ENCODE data around the gene ADAM30.

Gene ADAM30

GRCh38 chr1:119896303-119896702 lies at the start of gene ADAM30:
Gene ADAM30, minus strand, starts transcription at chr1:119896515. Its CDS starts 179 bp downstream, at chr1:119896336.
- no peak for DNase-seq (ENCODE audit: low read depth in 2 of 2)

- no peak for DNase-seq (ENCODE audit: low read depth in 2 of 2)
Measured at GRCh38 chr1:119943216-119943615, 46.9 kb upstream of the ADAM30 start.

- DNase-seq (ENCODE audit: low read depth in 2 of 2): no peak
Measured at GRCh38 chr1:119941392-119941791, 45.1 kb upstream of the ADAM30 start.

- no peak for DNase-seq (ENCODE audit: low read depth in 2 of 2)
Measured at GRCh38 chr1:119940697-119941096, 44.4 kb upstream of the ADAM30 start.

- DNase-seq (ENCODE audit: low read depth in 2 of 2): no peak
Measured at GRCh38 chr1:119937198-119937597, 40.9 kb upstream of the ADAM30 start.

- no peak for DNase-seq (ENCODE audit: low read depth in 2 of 2)
Measured at GRCh38 chr1:119935915-119936314, 39.6 kb upstream of the ADAM30 start.

GRCh38 chr1:119935373-119935772 lies 39.1 kb upstream of the ADAM30 start:
- no peak for DNase-seq (ENCODE audit: low read depth in 2 of 2)

GRCh38 chr1:119933397-119933796 lies 37.1 kb upstream of the ADAM30 start:
- DNase-seq (ENCODE audit: low read depth in 2 of 2): no peak

- DNase-seq (ENCODE audit: low read depth in 2 of 2): no peak
Measured at GRCh38 chr1:119929643-119930315, 33.5 kb upstream of the ADAM30 start.

GRCh38 chr1:119926553-119926952 lies 30.2 kb upstream of the ADAM30 start:
- DNase-seq (ENCODE audit: low read depth in 2 of 2): no peak

GRCh38 chr1:119924948-119925898 lies 28.9 kb upstream of the ADAM30 start:
- DNase-seq (ENCODE audit: low read depth in 2 of 2): no peak

- no peak for DNase-seq (ENCODE audit: low read depth in 2 of 2)
Measured at GRCh38 chr1:119920104-119920968, 24.0 kb upstream of the ADAM30 start.

GRCh38 chr1:119919241-119919640 lies 22.9 kb upstream of the ADAM30 start:
- no peak for DNase-seq (ENCODE audit: low read depth in 2 of 2)

- no peak for DNase-seq (ENCODE audit: low read depth in 2 of 2)
Measured at GRCh38 chr1:119918301-119918700, 22.0 kb upstream of the ADAM30 start.

- no peak for DNase-seq (ENCODE audit: low read depth in 2 of 2)
Measured at GRCh38 chr1:119917304-119918055, 21.2 kb upstream of the ADAM30 start.

GRCh38 chr1:119915517-119915916 lies 19.2 kb upstream of the ADAM30 start:
- no peak for DNase-seq (ENCODE audit: low read depth in 2 of 2)

GRCh38 chr1:119914071-119914470 lies 17.8 kb upstream of the ADAM30 start:
- no peak for DNase-seq (ENCODE audit: low read depth in 2 of 2)

GRCh38 chr1:119912963-119913362 lies 16.6 kb upstream of the ADAM30 start:
- no peak for DNase-seq (ENCODE audit: low read depth in 2 of 2)

- no peak for DNase-seq (ENCODE audit: low read depth in 2 of 2)
Measured at GRCh38 chr1:119911775-119912174, 15.5 kb upstream of the ADAM30 start.

- no peak for DNase-seq (ENCODE audit: low read depth in 2 of 2)
Measured at GRCh38 chr1:119910618-119911017, 14.3 kb upstream of the ADAM30 start.

- no peak for DNase-seq (ENCODE audit: low read depth in 2 of 2)
Measured at GRCh38 chr1:119909890-119910596, 13.7 kb upstream of the ADAM30 start.
